GM12878 (cell line): ENCODE data around the gene ETV6.

Experiments used
- CHD4 ChIP-seq: fragments of 200-600 bp; sonication (generic); IDR thresholded peaks from 2 replicates; pipeline ENCODE4 v1.6.1; 2016; ENCODE audit warnings: mild to moderate bottlenecking
- FOS ChIP-seq: IDR thresholded peaks from 3 replicates; pipeline ENCODE4 v1.6.1; 2011; ENCODE audit warnings: borderline replicate concordance; ENCODE audit not compliant: insufficient read length; ENCODE audit errors: extremely low read depth
- HDGF ChIP-seq: fragments of 450-650 bp; IDR thresholded peaks from 2 replicates; pipeline ENCODE4 v1.6.1; 2016; ENCODE audit warnings: antibody characterized with exemption
- MEF2A ChIP-seq: IDR thresholded peaks from 2 replicates; pipeline ENCODE4 v1.6.1; 2011; ENCODE audit warnings: low read depth, mild to moderate bottlenecking, low read length, moderate library complexity; ENCODE audit not compliant: insufficient read depth
- RAD21 ChIP-seq: IDR thresholded peaks from 2 replicates; pipeline ENCODE4 v1.6.1; 2011; ENCODE audit warnings: mild to moderate bottlenecking, low read depth, low read length, moderate library complexity; ENCODE audit not compliant: insufficient read depth
- SP1 ChIP-seq: IDR thresholded peaks from one replicate; pipeline ENCODE4 v1.6.1; 2011; ENCODE audit warnings: low read depth, low read length
- TF ChIP-seq, protein P1 (sequence below), 3 experiments: IDR thresholded peaks in 2 of 3; conservative IDR thresholded peaks in 1 of 3; 2 replicates each; pipeline ENCODE4 v1.5.1; 2011; ENCODE audit warnings: low read depth in 3 of 3, low read length in 3 of 3, mild to moderate bottlenecking in 3 of 3, control low read depth in 2 of 3, moderate library complexity in 2 of 3, inconsistent platforms in 1 of 3, mixed read lengths in 1 of 3; ENCODE audit not compliant: control insufficient read depth in 2 of 3, insufficient read depth in 1 of 3; ENCODE audit errors: extremely low read depth in 1 of 3

DNA sequence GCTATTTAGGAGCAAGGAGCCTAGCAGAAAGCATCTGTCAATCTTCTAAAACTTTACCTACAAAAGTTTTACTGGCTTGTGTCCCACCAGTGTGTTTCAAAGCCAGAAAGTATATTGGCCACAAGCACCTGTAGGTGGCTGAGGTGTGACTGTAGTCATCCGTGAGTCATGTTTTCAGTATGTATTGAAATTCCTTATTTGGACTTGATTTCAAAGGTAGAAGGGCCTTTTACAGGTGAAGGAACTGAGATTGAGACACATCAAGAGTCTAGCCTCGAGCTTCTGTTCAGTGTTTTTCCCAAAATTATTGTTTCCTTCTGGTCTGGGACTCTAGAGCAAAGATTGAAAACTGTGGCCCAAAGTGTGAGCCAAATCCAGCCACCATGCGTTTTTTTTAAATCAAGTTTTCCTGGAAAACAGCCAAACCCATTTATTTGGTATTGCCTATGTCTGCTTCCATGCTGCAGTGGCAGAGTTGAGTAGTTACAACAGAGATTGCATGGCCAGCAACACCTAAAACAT is 226.0 kb downstream of the ETV6 start:
- TF ChIP-seq SP1 (no peak), CHD4 (no peak), FOS (no peak), HDGF (no peak), MEF2A (no peak), RAD21 (no peak)
- TF ChIP-seq, protein P1, sequence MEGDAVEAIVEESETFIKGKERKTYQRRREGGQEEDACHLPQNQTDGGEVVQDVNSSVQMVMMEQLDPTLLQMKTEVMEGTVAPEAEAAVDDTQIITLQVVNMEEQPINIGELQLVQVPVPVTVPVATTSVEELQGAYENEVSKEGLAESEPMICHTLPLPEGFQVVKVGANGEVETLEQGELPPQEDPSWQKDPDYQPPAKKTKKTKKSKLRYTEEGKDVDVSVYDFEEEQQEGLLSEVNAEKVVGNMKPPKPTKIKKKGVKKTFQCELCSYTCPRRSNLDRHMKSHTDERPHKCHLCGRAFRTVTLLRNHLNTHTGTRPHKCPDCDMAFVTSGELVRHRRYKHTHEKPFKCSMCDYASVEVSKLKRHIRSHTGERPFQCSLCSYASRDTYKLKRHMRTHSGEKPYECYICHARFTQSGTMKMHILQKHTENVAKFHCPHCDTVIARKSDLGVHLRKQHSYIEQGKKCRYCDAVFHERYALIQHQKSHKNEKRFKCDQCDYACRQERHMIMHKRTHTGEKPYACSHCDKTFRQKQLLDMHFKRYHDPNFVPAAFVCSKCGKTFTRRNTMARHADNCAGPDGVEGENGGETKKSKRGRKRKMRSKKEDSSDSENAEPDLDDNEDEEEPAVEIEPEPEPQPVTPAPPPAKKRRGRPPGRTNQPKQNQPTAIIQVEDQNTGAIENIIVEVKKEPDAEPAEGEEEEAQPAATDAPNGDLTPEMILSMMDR (IDR thresholded peaks at IDR 0.05 in 2 of 3, conservative IDR thresholded peaks at IDR 0.05 in 1 of 3; ENCODE audit: control insufficient read depth in 2 of 3, extremely low read depth in 1 of 3, insufficient read depth in 1 of 3, low read depth in 3 of 3, low read length in 3 of 3): no peak
